Measurements from ENCODE around the gene TREML4.

TREML4 gene

DNA sequence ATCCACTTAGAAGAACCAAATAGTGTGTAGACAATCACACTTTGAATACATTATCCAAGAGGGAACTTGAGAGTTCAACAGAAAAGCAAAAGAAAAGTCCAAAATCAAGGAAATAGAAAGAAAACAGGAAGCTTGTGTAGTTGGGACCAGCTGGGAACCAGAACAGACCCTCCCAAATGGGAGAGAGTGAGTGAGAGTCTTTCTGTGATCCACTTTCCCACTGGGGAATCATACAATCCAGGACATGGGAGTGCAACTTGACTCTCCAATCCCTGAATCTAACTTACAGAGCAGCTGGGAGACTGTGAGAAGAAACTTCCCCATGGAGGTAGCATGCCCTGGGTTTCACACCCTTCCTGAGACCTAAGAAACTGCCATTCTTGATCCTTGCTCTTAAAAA lies 27.0 kb downstream of the TREML4 start:
- H3K4me1 ChIP-seq (ENCODE audit: insufficient read depth, low read length, poor library complexity, severe bottlenecking): peaks cover 27% of the 10 kb centered on the region
- no peaks in the 10 kb centered on the region for H3K27me3 ChIP-seq (ENCODE audit: insufficient read depth, low read length, poor library complexity, severe bottlenecking)
- H3K9ac ChIP-seq (ENCODE audit: low read depth, low read length, poor library complexity, severe bottlenecking): no peak overlapping the region
- H3K9me3 ChIP-seq (ENCODE audit: insufficient read depth, low read depth, low read length): no peaks in the 10 kb centered on the region
- H3K9me2 ChIP-seq (replicated peaks; ENCODE audit: low read depth, low read length): no peaks in the 10 kb centered on the region
- TF ChIP-seq, protein P1, sequence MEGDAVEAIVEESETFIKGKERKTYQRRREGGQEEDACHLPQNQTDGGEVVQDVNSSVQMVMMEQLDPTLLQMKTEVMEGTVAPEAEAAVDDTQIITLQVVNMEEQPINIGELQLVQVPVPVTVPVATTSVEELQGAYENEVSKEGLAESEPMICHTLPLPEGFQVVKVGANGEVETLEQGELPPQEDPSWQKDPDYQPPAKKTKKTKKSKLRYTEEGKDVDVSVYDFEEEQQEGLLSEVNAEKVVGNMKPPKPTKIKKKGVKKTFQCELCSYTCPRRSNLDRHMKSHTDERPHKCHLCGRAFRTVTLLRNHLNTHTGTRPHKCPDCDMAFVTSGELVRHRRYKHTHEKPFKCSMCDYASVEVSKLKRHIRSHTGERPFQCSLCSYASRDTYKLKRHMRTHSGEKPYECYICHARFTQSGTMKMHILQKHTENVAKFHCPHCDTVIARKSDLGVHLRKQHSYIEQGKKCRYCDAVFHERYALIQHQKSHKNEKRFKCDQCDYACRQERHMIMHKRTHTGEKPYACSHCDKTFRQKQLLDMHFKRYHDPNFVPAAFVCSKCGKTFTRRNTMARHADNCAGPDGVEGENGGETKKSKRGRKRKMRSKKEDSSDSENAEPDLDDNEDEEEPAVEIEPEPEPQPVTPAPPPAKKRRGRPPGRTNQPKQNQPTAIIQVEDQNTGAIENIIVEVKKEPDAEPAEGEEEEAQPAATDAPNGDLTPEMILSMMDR (conservative IDR thresholded peaks at IDR 0.05; ENCODE audit: low read length): no peak
- TF ChIP-seq EZH2phosphoT487 (IDR thresholded peaks at IDR 0.05; ENCODE audit: borderline replicate concordance): no peak
- H3K4me2 ChIP-seq (ENCODE audit: low read depth, low read length, poor library complexity, severe bottlenecking): no peak overlapping the region
- H2AFZ ChIP-seq (ENCODE audit: low read length): no peak overlapping the region
- H3F3A ChIP-seq (ENCODE audit: low read depth): no peaks in the 10 kb centered on the region
- H3K36me3 ChIP-seq (ENCODE audit: insufficient read depth, low read length): no peaks in the 10 kb centered on the region
- no peaks in the 10 kb centered on the region for H3K79me2 ChIP-seq (ENCODE audit: insufficient read depth, low read length)
- H4K20me1 ChIP-seq (ENCODE audit: insufficient read depth, low read length, poor library complexity, severe bottlenecking): no peaks in the 10 kb centered on the region
- no peak overlapping the region for H3K4me3 ChIP-seq (ENCODE audit: low read length, poor library complexity, severe bottlenecking)

DNA sequence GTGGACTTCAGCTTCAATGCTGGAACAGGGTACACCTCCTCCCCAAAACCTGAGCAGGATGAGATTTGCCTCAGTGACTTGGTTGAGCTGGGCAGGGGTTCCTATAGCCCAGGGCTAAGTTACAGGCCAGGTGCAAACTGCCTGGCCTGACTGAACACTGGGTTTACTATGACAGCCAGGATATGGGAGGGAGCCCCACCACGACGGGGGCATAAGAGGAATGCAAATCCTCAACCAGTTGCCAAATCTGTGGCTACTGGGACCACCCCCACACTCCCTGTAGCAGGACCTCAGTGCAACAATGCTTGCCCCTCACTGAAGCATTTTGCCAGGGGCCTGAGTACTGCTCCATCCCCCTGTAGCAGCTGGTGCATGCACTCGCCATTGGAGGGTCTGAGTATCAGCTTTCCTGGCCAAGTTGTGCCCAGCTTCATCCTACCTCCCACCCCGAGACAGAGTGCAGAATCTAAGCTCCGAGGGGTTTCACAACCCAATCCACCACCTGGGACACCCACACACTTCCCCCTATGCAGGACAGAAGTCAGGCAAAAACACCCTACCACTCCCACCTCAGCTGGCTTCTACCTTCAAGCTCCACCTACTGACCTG lies 27.6 kb downstream of the TREML4 start:
- Histone ChIP-seq H3K79me2 (ENCODE audit: insufficient read depth, low read length) (no peaks in the 10 kb centered on the region), H3K4me2 (ENCODE audit: low read depth, low read length, poor library complexity, severe bottlenecking) (no peak overlapping the region), H3K4me3 (ENCODE audit: low read length, poor library complexity, severe bottlenecking) (no peak overlapping the region), H3K4me1 (ENCODE audit: insufficient read depth, low read length, poor library complexity, severe bottlenecking) (peaks cover 27% of the 10 kb centered on the region), H3K9me3 (ENCODE audit: insufficient read depth, low read depth, low read length) (0 out of 2 replicates have a peak, but pooled peaks cover under 1% of the 10 kb centered on the region), H3K27me3 (ENCODE audit: insufficient read depth, low read length, poor library complexity, severe bottlenecking) (no peaks in the 10 kb centered on the region), H3K36me3 (ENCODE audit: insufficient read depth, low read length) (no peaks in the 10 kb centered on the region), H3F3A (ENCODE audit: low read depth) (no peaks in the 10 kb centered on the region), H3K9ac (ENCODE audit: low read depth, low read length, poor library complexity, severe bottlenecking) (no peak overlapping the region), H4K20me1 (ENCODE audit: insufficient read depth, low read length, poor library complexity, severe bottlenecking) (no peaks in the 10 kb centered on the region), H2AFZ (ENCODE audit: low read length) (no peak overlapping the region), H3K9me2 (replicated peaks; ENCODE audit: low read depth, low read length) (no peaks in the 10 kb centered on the region)
- TF ChIP-seq, protein P1 (conservative IDR thresholded peaks at IDR 0.05; ENCODE audit: low read length): no peak
- TF ChIP-seq EZH2phosphoT487 (IDR thresholded peaks at IDR 0.05; ENCODE audit: borderline replicate concordance): no peak

DNA sequence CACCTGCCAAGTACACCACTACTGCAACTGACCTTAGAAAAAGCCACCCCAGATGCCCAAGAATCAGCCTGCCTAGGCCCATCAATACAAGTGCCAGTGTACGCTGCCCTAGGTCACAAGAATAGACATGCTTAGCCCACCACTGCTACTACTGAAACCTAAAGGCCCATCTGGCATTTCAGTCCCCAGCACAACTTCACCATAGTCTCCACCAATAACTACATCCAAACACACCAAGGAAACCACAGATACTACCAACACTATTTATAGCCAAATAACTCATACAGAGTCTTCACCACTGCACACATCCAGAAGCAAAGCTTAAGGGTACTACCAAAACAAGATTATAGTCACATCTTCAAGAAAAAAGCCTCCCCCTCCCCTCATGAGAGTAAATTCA lies 28.2 kb downstream of the TREML4 start:
- no peaks in the 10 kb centered on the region for H3F3A ChIP-seq (ENCODE audit: low read depth)
- H3K4me2 ChIP-seq (ENCODE audit: low read depth, low read length, poor library complexity, severe bottlenecking): peak overlapping the region; percentile 26
- H3K36me3 ChIP-seq (ENCODE audit: insufficient read depth, low read length): no peaks in the 10 kb centered on the region
- H3K27me3 ChIP-seq (ENCODE audit: insufficient read depth, low read length, poor library complexity, severe bottlenecking): peaks cover 5% of the 10 kb centered on the region
- no peaks in the 10 kb centered on the region for H3K9me2 ChIP-seq (replicated peaks; ENCODE audit: low read depth, low read length)
- no peak overlapping the region for H3K9ac ChIP-seq (ENCODE audit: low read depth, low read length, poor library complexity, severe bottlenecking)
- peaks cover 27% of the 10 kb centered on the region for H3K4me1 ChIP-seq (ENCODE audit: insufficient read depth, low read length, poor library complexity, severe bottlenecking)
- peaks cover 7% of the 10 kb centered on the region for H3K9me3 ChIP-seq (ENCODE audit: insufficient read depth, low read depth, low read length)
- TF ChIP-seq, protein P1 (conservative IDR thresholded peaks at IDR 0.05; ENCODE audit: low read length): no peak
- no peak for TF ChIP-seq EZH2phosphoT487 (IDR thresholded peaks at IDR 0.05; ENCODE audit: borderline replicate concordance)
- no peaks in the 10 kb centered on the region for H4K20me1 ChIP-seq (ENCODE audit: insufficient read depth, low read length, poor library complexity, severe bottlenecking)
- H3K79me2 ChIP-seq (ENCODE audit: insufficient read depth, low read length): no peaks in the 10 kb centered on the region
- no peak overlapping the region for H3K4me3 ChIP-seq (ENCODE audit: low read length, poor library complexity, severe bottlenecking)
- no peak overlapping the region for H2AFZ ChIP-seq (ENCODE audit: low read length)
